SK-N-SH (cell line): ENCODE results near the gene SPINK5.

Experiments
- CHD2 ChIP-seq: fragments of 150-350 bp; IDR thresholded peaks from 2 replicates; pipeline ENCODE4 v1.6.1; 2018; ENCODE audit warnings: low read length; ENCODE audit not compliant: partially characterized antibody
- GABPA ChIP-seq: IDR thresholded peaks from 2 replicates; pipeline ENCODE4 v1.4.0; 2012; ENCODE audit warnings: low read depth, mild to moderate bottlenecking
- JUND ChIP-seq: IDR thresholded peaks from 2 replicates; pipeline ENCODE4 v1.4.0; 2012
- MXI1 ChIP-seq: IDR thresholded peaks from 2 replicates; pipeline ENCODE4 v1.6.1; 2012; ENCODE audit warnings: mild to moderate bottlenecking, low read depth, low read length, improper control_type of control experiment
- NRF1 ChIP-seq: IDR thresholded peaks from 2 replicates; pipeline ENCODE4 v1.6.1; 2012; ENCODE audit warnings: low read depth, mild to moderate bottlenecking, low read length
- POLR2AphosphoS5 ChIP-seq: IDR thresholded peaks from 2 replicates; pipeline ENCODE4 v1.6.1; 2012; ENCODE audit warnings: low read depth, low read length
- RAD21 ChIP-seq: IDR thresholded peaks from 2 replicates; pipeline ENCODE4 v1.6.1; 2012; ENCODE audit warnings: mild to moderate bottlenecking, low read length
- RCOR1 ChIP-seq: fragments of 150-350 bp; IDR thresholded peaks from 2 replicates; pipeline ENCODE4 v1.6.1; 2017; ENCODE audit warnings: antibody characterized with exemption, low read length
- TAF1 ChIP-seq: IDR thresholded peaks from 2 replicates; pipeline ENCODE4 v1.6.1; 2012; ENCODE audit warnings: low read depth, mild to moderate bottlenecking, low read length, moderate library complexity, borderline replicate concordance
- TCF12 ChIP-seq: IDR thresholded peaks from 2 replicates; pipeline ENCODE4 v1.4.0; 2012
- TEAD4 ChIP-seq: IDR thresholded peaks from 2 replicates; pipeline ENCODE4 v1.4.0; 2012; ENCODE audit warnings: mild to moderate bottlenecking, borderline replicate concordance; ENCODE audit not compliant: insufficient read depth
- YY1 ChIP-seq: IDR thresholded peaks from 2 replicates; pipeline ENCODE4 v1.4.0; 2012; ENCODE audit warnings: low read depth, mild to moderate bottlenecking
- TF ChIP-seq, protein P1 (sequence below): fragments of 200-600 bp; sonication (generic); IDR thresholded peaks from 2 replicates; pipeline ENCODE4 v1.6.1; 2017; ENCODE audit warnings: antibody characterized with exemption, mild to moderate bottlenecking, moderate library complexity

DNA sequence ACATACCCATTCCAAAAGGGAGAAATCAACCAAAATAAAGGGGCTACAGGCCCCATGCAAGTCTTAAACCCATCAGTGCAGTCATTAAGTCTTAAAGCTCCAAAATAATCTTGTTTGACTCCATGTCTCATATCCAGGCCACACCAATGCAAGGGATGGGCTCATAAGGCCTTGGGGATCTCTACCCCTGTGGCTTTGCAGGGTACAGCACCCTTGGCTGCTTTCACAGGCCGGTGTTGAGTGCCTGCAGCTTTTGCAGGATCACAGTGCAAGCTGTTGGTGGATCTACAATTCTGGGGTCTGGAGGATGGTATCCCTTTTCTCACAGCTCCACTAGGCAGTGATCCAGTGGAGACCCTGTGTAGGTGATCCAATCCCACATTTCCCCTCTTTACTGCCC lies 99.6 kb downstream of the SPINK5 start:
- TF ChIP-seq TAF1 (no peak), RCOR1 (no peak), GABPA (no peak), NRF1 (no peak), CHD2 (no peak), YY1 (no peak), RAD21 (no peak), POLR2AphosphoS5 (no peak), TCF12 (no peak), JUND (no peak), TEAD4 (no peak), MXI1 (no peak)
- TF ChIP-seq, protein P1, sequence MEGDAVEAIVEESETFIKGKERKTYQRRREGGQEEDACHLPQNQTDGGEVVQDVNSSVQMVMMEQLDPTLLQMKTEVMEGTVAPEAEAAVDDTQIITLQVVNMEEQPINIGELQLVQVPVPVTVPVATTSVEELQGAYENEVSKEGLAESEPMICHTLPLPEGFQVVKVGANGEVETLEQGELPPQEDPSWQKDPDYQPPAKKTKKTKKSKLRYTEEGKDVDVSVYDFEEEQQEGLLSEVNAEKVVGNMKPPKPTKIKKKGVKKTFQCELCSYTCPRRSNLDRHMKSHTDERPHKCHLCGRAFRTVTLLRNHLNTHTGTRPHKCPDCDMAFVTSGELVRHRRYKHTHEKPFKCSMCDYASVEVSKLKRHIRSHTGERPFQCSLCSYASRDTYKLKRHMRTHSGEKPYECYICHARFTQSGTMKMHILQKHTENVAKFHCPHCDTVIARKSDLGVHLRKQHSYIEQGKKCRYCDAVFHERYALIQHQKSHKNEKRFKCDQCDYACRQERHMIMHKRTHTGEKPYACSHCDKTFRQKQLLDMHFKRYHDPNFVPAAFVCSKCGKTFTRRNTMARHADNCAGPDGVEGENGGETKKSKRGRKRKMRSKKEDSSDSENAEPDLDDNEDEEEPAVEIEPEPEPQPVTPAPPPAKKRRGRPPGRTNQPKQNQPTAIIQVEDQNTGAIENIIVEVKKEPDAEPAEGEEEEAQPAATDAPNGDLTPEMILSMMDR = no peak
